Endothelial cell (in vitro differentiated cells): Measurements from ENCODE around the gene SLC2A2. TPM values are rescaled to one million over a fixed set of nuclear protein-coding genes. Genes with fewer than 3 reads are reported as not detected.

ENCODE experiments used
- DNase-seq: peaks from one replicate; pipeline ENCODE4 v3.0.0; 2021; ENCODE audit warnings: low spot score
- H3K27ac Mint-ChIP-seq: one replicate; pipeline ENCODE4 v1.8.0; 2021; ENCODE audit warnings: mixed read lengths, inconsistent platforms; ENCODE audit not compliant: unreplicated experiment
- H3K27me3 Mint-ChIP-seq: one replicate; pipeline ENCODE4 v1.8.0; 2021; ENCODE audit warnings: mild to moderate bottlenecking, moderate library complexity, mixed read lengths, inconsistent platforms; ENCODE audit not compliant: unreplicated experiment
- H3K36me3 Mint-ChIP-seq: one replicate; pipeline ENCODE4 v1.8.0; 2021; ENCODE audit warnings: mild to moderate bottlenecking, low read depth, mixed read lengths, inconsistent platforms; ENCODE audit not compliant: unreplicated experiment
- H3K4me1 Mint-ChIP-seq: one replicate; pipeline ENCODE4 v1.8.0; 2021; ENCODE audit warnings: mild to moderate bottlenecking, mixed read lengths, inconsistent platforms; ENCODE audit not compliant: unreplicated experiment
- H3K4me3 Mint-ChIP-seq: one replicate; pipeline ENCODE4 v1.8.0; 2021; ENCODE audit warnings: mild to moderate bottlenecking, mixed read lengths, inconsistent platforms; ENCODE audit not compliant: unreplicated experiment
- H3K9me3 Mint-ChIP-seq: one replicate; pipeline ENCODE4 v1.8.0; 2021; ENCODE audit warnings: mixed read lengths, inconsistent platforms; ENCODE audit not compliant: unreplicated experiment
- CTCF ChIP-seq: fragments of 200-600 bp; sonication (generic); IDR thresholded peaks from one replicate; pipeline ENCODE4 v1.5.0; 2021; ENCODE audit warnings: antibody characterized with exemption; ENCODE audit not compliant: unreplicated experiment
- total RNA-seq: library from RNA; stranded (reverse); fragmentation: NEBNext Ultra II Directional; extraction: Animal tissue kit (Norgen Biotek cat#: 25700); gene quantifications from one replicate; pipeline ENCODE4 v1.2.1, GENCODE V29; 2021; ENCODE audit not compliant: unreplicated experiment

SLC2A2 gene
- total RNA-seq, 1 donor from 2014 or later = not detected

DNA sequence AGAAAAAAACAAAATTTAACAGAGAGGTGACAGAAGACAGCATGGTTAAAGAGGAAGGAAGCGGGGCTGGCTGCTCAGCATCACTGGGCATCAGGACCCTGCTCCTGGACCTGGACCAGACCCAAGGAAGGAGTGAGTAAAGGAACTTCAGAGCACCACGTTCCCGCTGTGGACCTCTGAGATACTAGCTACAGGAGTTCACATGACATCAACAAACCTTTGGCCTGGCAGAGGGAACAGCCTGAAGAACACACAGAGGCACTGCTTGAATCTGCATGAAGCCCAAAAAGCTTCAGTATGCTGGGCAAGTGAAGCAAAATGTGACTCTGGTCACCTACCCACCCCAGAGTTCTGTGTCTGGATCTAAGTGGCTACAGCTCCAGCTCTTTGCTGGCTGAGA is 38.1 kb downstream of the SLC2A2 start:
- H3K27me3 Mint-ChIP-seq = no peaks in the 10 kb centered on the region
- no peaks in the 10 kb centered on the region for H3K36me3 Mint-ChIP-seq
- H3K4me1 Mint-ChIP-seq = no peaks in the 10 kb centered on the region
- no peak overlapping the region for H3K27ac Mint-ChIP-seq
- H3K4me3 Mint-ChIP-seq = no peak overlapping the region
- DNase-seq = no peak
- no peak for TF ChIP-seq CTCF
- H3K9me3 Mint-ChIP-seq = no peaks in the 10 kb centered on the region

DNA sequence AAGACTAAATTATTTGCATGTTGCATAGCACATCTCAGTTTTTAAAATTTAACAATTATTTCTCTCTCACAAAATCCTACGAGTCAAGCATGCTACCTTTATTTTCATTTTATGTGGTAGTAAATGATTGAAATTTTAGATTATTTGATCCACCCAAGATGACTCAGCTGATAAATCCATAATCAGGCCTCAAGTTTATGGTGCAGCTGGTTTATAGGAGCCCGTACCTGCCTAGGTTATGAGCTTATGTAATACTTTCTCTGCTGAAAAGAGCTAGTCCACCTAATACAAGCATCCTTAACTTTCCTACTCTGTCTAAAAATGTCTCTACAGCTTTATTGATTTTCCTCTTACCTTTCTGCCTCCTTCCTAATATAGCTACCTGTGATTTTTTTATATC is 41.2 kb downstream of the SLC2A2 start:
- Mint-ChIP-seq H3K36me3 (no peaks in the 10 kb centered on the region), H3K27ac (no peak overlapping the region), H3K27me3 (no peaks in the 10 kb centered on the region), H3K4me3 (no peak overlapping the region), H3K4me1 (no peaks in the 10 kb centered on the region), H3K9me3 (no peaks in the 10 kb centered on the region)
- no peak for DNase-seq
- TF ChIP-seq CTCF = no peak

DNA sequence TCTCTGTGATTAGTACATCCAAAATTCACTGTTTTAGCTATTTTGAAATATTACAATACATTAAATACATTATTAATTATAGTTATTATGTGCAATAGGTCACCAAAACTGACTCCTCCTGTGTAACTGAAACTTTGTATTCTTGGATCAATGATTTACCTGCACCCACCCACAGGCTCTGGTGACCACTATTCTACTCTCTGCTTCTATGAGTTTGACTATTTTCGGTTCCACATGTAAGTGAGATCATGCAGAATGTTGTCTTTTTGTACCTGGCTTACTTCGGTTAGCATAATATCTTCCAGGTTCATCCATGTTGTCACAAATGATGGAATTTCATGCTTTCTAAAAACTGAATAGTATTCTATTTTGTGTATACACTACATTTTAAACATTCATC is 43.8 kb downstream of the SLC2A2 start:
- Mint-ChIP-seq H3K4me1 (no peaks in the 10 kb centered on the region), H3K27me3 (no peaks in the 10 kb centered on the region), H3K27ac (no peak overlapping the region), H3K4me3 (no peak overlapping the region), H3K36me3 (no peaks in the 10 kb centered on the region), H3K9me3 (no peaks in the 10 kb centered on the region)
- no peak for DNase-seq
- TF ChIP-seq CTCF = no peak

- Mint-ChIP-seq H3K4me1 (no peaks in the 10 kb centered on the region), H3K27me3 (peaks cover under 1% of the 10 kb centered on the region), H3K27ac (no peak overlapping the region), H3K36me3 (no peaks in the 10 kb centered on the region), H3K9me3 (no peaks in the 10 kb centered on the region), H3K4me3 (no peak overlapping the region)
- TF ChIP-seq CTCF = peak; percentile 61
- DNase-seq = no peak
Observed at GRCh38 chr3:170980399-170980798, 46.1 kb downstream of the SLC2A2 start.

DNA sequence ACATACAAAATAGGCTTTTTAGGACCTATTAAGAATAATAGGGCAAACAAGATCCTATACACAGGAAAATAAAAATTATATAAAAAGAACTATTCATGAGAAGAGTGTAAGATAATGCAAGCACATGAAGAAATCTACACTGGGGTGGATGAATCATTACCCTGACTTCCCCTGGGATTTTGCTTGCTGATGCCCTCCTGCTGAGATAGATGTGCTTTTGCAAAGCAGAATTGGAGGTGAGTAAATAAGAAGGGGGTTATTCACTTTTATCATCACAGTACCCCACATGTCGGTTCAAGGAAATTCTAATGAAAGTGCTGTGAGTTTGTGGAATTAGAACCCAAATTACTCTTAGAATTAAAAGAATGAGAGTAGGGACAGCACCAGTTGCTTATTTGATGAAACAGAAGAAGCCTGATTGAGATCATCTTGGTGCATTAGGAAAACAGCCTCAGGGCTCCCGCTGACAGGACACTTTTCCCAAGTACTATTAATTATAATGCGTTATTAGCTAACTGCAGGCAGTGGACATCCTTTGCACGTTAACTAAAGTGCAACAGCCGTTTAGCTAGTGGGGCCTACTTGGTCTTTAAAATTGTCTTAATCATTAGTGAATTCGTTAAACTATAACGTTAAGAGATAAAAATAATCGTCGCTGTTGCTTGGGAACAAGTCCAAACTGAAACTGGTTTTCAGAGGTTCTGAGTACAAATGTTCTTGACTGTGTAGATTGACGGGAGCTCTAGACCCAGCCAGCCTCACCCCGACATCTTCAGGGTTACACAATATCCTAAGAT is 48.4 kb downstream of the SLC2A2 start:
- Mint-ChIP-seq H3K4me1 (no peaks in the 10 kb centered on the region), H3K9me3 (no peaks in the 10 kb centered on the region), H3K27ac (no peak overlapping the region), H3K4me3 (no peak overlapping the region), H3K27me3 (peaks cover 3% of the 10 kb centered on the region), H3K36me3 (no peaks in the 10 kb centered on the region)
- DNase-seq = no peak
- no peak for TF ChIP-seq CTCF
